HG03097 (cell line): Measurements from ENCODE around the gene DNAL1.

Experiments used
- ATAC-seq: cut with Tn5 transposase; IDR thresholded peaks from one replicate; pipeline ENCODE4 v1.9.1; 2021; ENCODE audit not compliant: unreplicated experiment, low FRiP score

DNAL1 gene

GRCh38 chr14:73722581-73722980, 77.8 kb downstream of the DNAL1 start:
- no peak for ATAC-seq

GRCh38 chr14:73723406-73723796, 78.6 kb downstream of the DNAL1 start:
- ATAC-seq, result peak; percentile 63

- no peak for ATAC-seq
Measured at GRCh38 chr14:73723797-73724661, 79.2 kb downstream of the DNAL1 start.

- no peak for ATAC-seq
Measured at GRCh38 chr14:73724696-73725095, 79.9 kb downstream of the DNAL1 start.

- no peak for ATAC-seq
Measured at GRCh38 chr14:73725116-73726024, 80.6 kb downstream of the DNAL1 start.

- ATAC-seq, result no peak
Measured at GRCh38 chr14:73726025-73726961, 81.5 kb downstream of the DNAL1 start.

- no peak for ATAC-seq
Measured at GRCh38 chr14:73727166-73727565, 82.4 kb downstream of the DNAL1 start.

GRCh38 chr14:73728717-73729330, 84.0 kb downstream of the DNAL1 start:
- ATAC-seq, result no peak

GRCh38 chr14:73729556-73730265, 84.9 kb downstream of the DNAL1 start:
- no peak for ATAC-seq

GRCh38 chr14:73731111-73731510, 86.3 kb downstream of the DNAL1 start:
- no peak for ATAC-seq

GRCh38 chr14:73732006-73732405, 87.2 kb downstream of the DNAL1 start:
- no peak for ATAC-seq

GRCh38 chr14:73736842-73737241, 92.1 kb downstream of the DNAL1 start:
- no peak for ATAC-seq

GRCh38 chr14:73738518-73739173, 93.9 kb downstream of the DNAL1 start:
- no peak for ATAC-seq

GRCh38 chr14:73739174-73739898, 94.5 kb downstream of the DNAL1 start:
- ATAC-seq, result no peak

GRCh38 chr14:73739899-73740617, 95.3 kb downstream of the DNAL1 start:
- ATAC-seq, result no peak

- ATAC-seq, result no peak
Measured at GRCh38 chr14:73740618-73741326, 96.0 kb downstream of the DNAL1 start.

GRCh38 chr14:73741386-73741875, 96.6 kb downstream of the DNAL1 start:
- ATAC-seq, result no peak
